Left cardiac atrium (tissue), 4 donors: ENCODE measurements around the gene SPATA24. TPM values are rescaled to one million over a fixed set of nuclear protein-coding genes. Genes with fewer than 3 reads are reported as not detected.
"Not testable (repeated sequence)": the region's sequence is repeated elsewhere in the genome, so short reads cannot be mapped to it uniquely, and the experiment has no call there.

Experiments
- ATAC-seq, 2 donors: fragments of 200-7000 bp; cut with Tn5 transposase; one replicate each; pipeline ENCODE4 v1.9.1; 2020; ENCODE audit warnings: mild to moderate bottlenecking in 2 of 2, moderate library complexity in 2 of 2
- DNase-seq: peaks from one replicate; pipeline ENCODE4 v3.0.0-alpha.2; 2020
- intact Hi-C, 2 donors: fragments of 100-400 bp; cut with DNase I; formaldehyde crosslinking; loops; one replicate each; pipeline versions ENCODE4 v1.14.1 to v1.15.1; 2022 to 2023
- total RNA-seq, 2 donors: library from RNA; stranded (reverse); fragmentation: NEBNext Ultra II Directional; extraction: Animal tissue kit (Norgen Biotek cat#: 25700); gene quantifications; one replicate each; pipeline ENCODE4 v1.2.1, GENCODE V29; 2021
- donor health status: DM: no; HTN: yes; CAD: no.
- donor health status: DM: no; HTN: yes; CAD: no; lungs with severe emphysema.
- donor health status: DM: yes; HTN: yes; CAD: no.
- donor health status: Dilated cardiomyopathy.

The SPATA24 gene
- total RNA-seq, 2 donors from 2014 or later, result 8.8 to 9.0 TPM

DNA sequence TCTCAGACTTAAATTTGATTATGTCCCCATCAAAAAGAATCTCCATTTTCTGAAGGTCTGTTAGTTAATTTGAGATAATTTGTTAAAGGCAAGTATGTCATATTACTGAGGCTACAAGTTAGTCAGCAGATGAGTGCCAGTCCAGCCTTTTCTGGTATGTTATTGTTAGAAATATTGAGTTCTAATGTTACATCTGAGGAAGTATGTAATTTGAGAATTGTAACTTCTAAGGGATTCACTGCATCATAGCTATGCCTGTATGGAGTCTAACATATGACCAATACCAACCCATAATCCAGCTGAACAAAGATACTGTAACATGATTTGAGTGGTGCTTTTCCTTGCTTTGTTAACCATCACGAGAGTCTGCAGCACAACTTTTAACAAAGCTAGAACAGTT lies 34.7 kb downstream of the SPATA24 start:
- DNase-seq (no peak), ATAC-seq (no peak)
- intact Hi-C loops, result no loop called here

- ATAC-seq (no peak), DNase-seq (no peak)
- intact Hi-C loops, result no loop called here
Observed at GRCh38 chr5:139368613-139369012, 35.3 kb downstream of the SPATA24 start.

GRCh38 chr5:139364466-139364865 lies 39.4 kb downstream of the SPATA24 start:
- ATAC-seq (no peak), DNase-seq (no peak)
- intact Hi-C loops, result no loop called here

GRCh38 chr5:139363937-139364336 lies 40.0 kb downstream of the SPATA24 start:
- intact Hi-C loops, result no loop called here
- ATAC-seq, result no peak
- DNase-seq, result no peak

DNA sequence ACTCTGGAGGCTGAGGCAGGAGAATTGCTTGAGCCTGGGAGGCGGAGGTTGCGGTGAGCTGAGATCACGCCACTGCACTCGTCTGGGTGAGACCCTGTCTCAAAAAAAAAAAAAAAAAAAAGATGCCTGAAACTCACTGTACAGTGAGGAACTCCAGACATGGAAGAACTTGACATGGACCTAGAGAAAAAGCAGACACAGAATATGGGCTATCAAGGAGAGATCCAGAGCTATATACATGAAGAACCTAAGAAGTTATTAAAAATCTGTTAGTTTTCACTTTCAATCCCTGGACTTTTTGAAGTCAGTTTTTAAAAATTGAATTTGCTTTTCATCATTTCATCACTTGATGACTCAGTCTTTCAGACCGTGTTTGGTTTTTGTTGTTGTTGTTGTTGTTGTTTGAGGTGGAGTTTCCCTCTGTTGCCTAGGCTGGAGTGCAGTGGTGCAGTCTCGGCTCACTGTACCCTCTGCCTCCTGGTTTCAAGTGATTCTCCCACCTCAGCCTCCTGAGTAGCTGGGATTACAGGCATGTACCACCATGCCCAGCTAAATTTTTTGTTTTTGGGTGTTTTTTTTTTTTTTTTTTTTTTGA lies 42.0 kb downstream of the SPATA24 start:
- no peak for DNase-seq
- intact Hi-C loops, result no loop called here
- no peak for ATAC-seq

- ATAC-seq (no peak), DNase-seq (no peak)
- intact Hi-C loops, result no loop called here
Observed at GRCh38 chr5:139360384-139360783, 43.5 kb downstream of the SPATA24 start.

- intact Hi-C loops, result no loop called here
- ATAC-seq (no peak), DNase-seq (no peak)
Observed at GRCh38 chr5:139358064-139358463, 45.8 kb downstream of the SPATA24 start.

DNA sequence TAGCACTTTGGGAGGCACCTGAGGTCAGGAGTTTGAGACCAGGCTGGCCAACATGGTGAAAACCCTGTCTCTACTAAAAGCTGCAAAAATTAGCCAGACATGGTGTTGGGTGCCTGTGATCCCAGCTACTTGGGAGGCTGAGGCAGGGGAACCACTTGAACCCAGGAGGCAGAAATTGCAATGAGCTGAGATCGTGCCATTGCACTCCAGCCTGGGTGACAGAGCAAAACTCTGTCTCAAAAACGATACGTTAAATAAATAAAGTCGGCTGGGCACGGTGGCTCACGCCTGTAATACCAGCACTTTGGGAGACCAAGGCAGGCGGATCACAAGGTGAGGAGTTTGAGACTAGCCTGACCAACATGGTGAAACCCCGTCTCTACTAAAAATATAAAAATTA lies 48.0 kb downstream of the SPATA24 start:
- DNase-seq, ATAC-seq, intact Hi-C loops: not testable (repeated sequence)

- ATAC-seq, result no peak
- DNase-seq, result no peak
- intact Hi-C loops, result no loop called here
Observed at GRCh38 chr5:139354186-139354585, 49.7 kb downstream of the SPATA24 start.

DNA sequence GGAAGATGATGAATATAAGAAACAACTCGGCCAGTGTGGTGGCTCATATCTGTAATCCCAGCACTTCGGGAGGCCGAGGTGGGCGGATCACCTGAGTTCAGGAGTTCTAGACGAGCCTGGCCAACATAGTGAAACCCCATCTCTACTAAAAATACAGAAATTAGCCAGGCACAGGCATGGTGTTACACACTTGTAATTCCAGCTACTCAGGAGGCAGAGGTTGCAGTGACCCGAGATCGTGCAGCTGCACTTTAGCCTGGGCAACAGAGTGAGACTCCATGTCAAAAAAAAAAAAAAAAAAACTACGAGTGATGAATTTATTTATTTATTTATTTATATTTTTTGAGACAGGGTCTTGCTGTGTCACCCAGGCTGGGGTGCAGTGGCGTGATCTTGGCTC lies 56.0 kb downstream of the SPATA24 start:
- DNase-seq, ATAC-seq, intact Hi-C loops: not testable (repeated sequence)

Other genes starting within 250 kb of the SPATA24 start
- 10 to 100 TPM; 41.4 to 42.5 TPM for gene SIL1, start 205.7 kb downstream of the SPATA24 start, total RNA-seq
- 100 to 1,000 TPM; 104 to 162 TPM for gene MATR3, start 110.3 kb downstream of the SPATA24 start, total RNA-seq
- gene PAIP2, start 62.2 kb downstream of the SPATA24 start, total RNA-seq, result 100 to 1,000 TPM; 108 to 123 TPM
- gene SLC23A1, start 20.8 kb downstream of the SPATA24 start, total RNA-seq, result not detected
- 1 to 10 TPM in 1 of 2 donors, under 1 TPM in 1; 0.55 to 1.2 TPM for gene MZB1, start 14.2 kb downstream of the SPATA24 start, total RNA-seq
- 10 to 100 TPM; 21.7 to 27.9 TPM for gene PROB1, start 9.0 kb downstream of the SPATA24 start, total RNA-seq
- 10 to 100 TPM; 14.8 to 15.2 TPM for gene DNAJC18, start 35.4 kb upstream of the SPATA24 start, total RNA-seq
- gene ECSCR, start 58.7 kb upstream of the SPATA24 start, total RNA-seq, result 10 to 100 TPM; 21.6 to 49.8 TPM
- gene SMIM33, start 66.9 kb upstream of the SPATA24 start, total RNA-seq, result not detected
- gene STING1, start 78.7 kb upstream of the SPATA24 start, total RNA-seq, result 10 to 100 TPM; 84.4 to 92.0 TPM
- gene UBE2D2, start 157.2 kb upstream of the SPATA24 start, total RNA-seq, result 100 to 1,000 TPM in 1 of 2 donors, 10 to 100 TPM in 1; 91.3 to 133 TPM
- 10 to 100 TPM; 33.4 to 44.1 TPM for gene CXXC5, start 244.3 kb upstream of the SPATA24 start, total RNA-seq